22Rv1 (cell line): ENCODE results near the gene FGGY.

ENCODE experiments used
- CTCF ChIP-seq: fragments of 450-650 bp; IDR thresholded peaks from 2 replicates; pipeline ENCODE4 v1.5.1; 2017; ENCODE audit warnings: mild to moderate bottlenecking
- ZFX ChIP-seq: fragments of 450-650 bp; IDR thresholded peaks from 2 replicates; pipeline ENCODE4 v1.6.1; 2017; ENCODE audit warnings: antibody characterized with exemption, borderline replicate concordance

- TF ChIP-seq CTCF: no peak
- TF ChIP-seq ZFX: no peak
Observed at GRCh38 chr1:59419361-59420140, 122.7 kb downstream of the FGGY start.
